ENCODE results near the gene HENMT1. TPM values are rescaled to one million over a fixed set of nuclear protein-coding genes. Genes with fewer than 3 reads are reported as not detected.

The HENMT1 gene
- total RNA-seq, 1 donor from 2014 or later: 6.9 TPM

GRCh38 chr1:108679586-108680213, 18.8 kb upstream of the HENMT1 start:
- Mint-ChIP-seq H3K4me1 (ENCODE audit: unreplicated experiment) (peaks cover 5% of the 10 kb centered on the region), H3K9me3 (peaks cover 6% of the 10 kb centered on the region), H3K4me3 (no peak overlapping the region), H3K27me3 (no peaks in the 10 kb centered on the region), H3K27ac (no peak overlapping the region), H3K36me3 (no peaks in the 10 kb centered on the region)
- DNase-seq (ENCODE audit: extremely low spot score, unreplicated experiment): no peak
- no peak for TF ChIP-seq CTCF (conservative IDR thresholded peaks at IDR 0.05)

- Mint-ChIP-seq H3K36me3 (no peaks in the 10 kb centered on the region), H3K4me1 (ENCODE audit: unreplicated experiment) (peaks cover 5% of the 10 kb centered on the region), H3K27me3 (no peaks in the 10 kb centered on the region), H3K27ac (no peak overlapping the region), H3K4me3 (no peak overlapping the region), H3K9me3 (peaks cover 9% of the 10 kb centered on the region)
- TF ChIP-seq CTCF (conservative IDR thresholded peaks at IDR 0.05): no peak
- DNase-seq (ENCODE audit: extremely low spot score, unreplicated experiment): no peak
Measured at GRCh38 chr1:108678706-108679105, 17.8 kb upstream of the HENMT1 start.

GRCh38 chr1:108671143-108671542, 10.2 kb upstream of the HENMT1 start:
- Mint-ChIP-seq H3K27me3 (no peaks in the 10 kb centered on the region), H3K4me1 (ENCODE audit: unreplicated experiment) (no peaks in the 10 kb centered on the region), H3K4me3 (no peak overlapping the region), H3K9me3 (peaks cover 5% of the 10 kb centered on the region), H3K36me3 (no peaks in the 10 kb centered on the region), H3K27ac (no peak overlapping the region)
- DNase-seq (ENCODE audit: extremely low spot score, unreplicated experiment): no peak
- TF ChIP-seq CTCF (conservative IDR thresholded peaks at IDR 0.05): no peak

- Mint-ChIP-seq H3K4me1 (ENCODE audit: unreplicated experiment) (no peaks in the 10 kb centered on the region), H3K27me3 (no peaks in the 10 kb centered on the region), H3K9me3 (peaks cover 5% of the 10 kb centered on the region), H3K4me3 (no peak overlapping the region), H3K27ac (no peak overlapping the region), H3K36me3 (no peaks in the 10 kb centered on the region)
- no peak for DNase-seq (ENCODE audit: extremely low spot score, unreplicated experiment)
- no peak for TF ChIP-seq CTCF (conservative IDR thresholded peaks at IDR 0.05)
Measured at GRCh38 chr1:108670131-108670773, 9.4 kb upstream of the HENMT1 start.

GRCh38 chr1:108669679-108670078, 8.8 kb upstream of the HENMT1 start:
- no peak for DNase-seq (ENCODE audit: extremely low spot score, unreplicated experiment)
- peaks cover 3% of the 10 kb centered on the region for H3K9me3 Mint-ChIP-seq
- H3K27ac Mint-ChIP-seq: no peak overlapping the region
- no peaks in the 10 kb centered on the region for H3K4me1 Mint-ChIP-seq (ENCODE audit: unreplicated experiment)
- H3K36me3 Mint-ChIP-seq: no peaks in the 10 kb centered on the region
- H3K27me3 Mint-ChIP-seq: no peaks in the 10 kb centered on the region
- no peak for TF ChIP-seq CTCF (conservative IDR thresholded peaks at IDR 0.05)
- no peak overlapping the region for H3K4me3 Mint-ChIP-seq

Measured in type B pancreatic cell (in vitro differentiated cells).